Astrocyte of the spinal cord (primary cell): ENCODE measurements around the gene CTTNBP2NL.

Experiments
- DNase-seq: peaks from one replicate; pipeline ENCODE4 v3.0.0; 2011; ENCODE audit warnings: low read depth, low spot score
- H3K4me3 ChIP-seq: 2 replicates; pipeline ENCODE4 v1.5.1; 2011; ENCODE audit warnings: low read depth, mild to moderate bottlenecking, low read length, moderate library complexity
- CTCF ChIP-seq: IDR thresholded peaks from 2 replicates; pipeline ENCODE4 v1.5.1; 2012; ENCODE audit warnings: low read depth, mild to moderate bottlenecking, low read length, inconsistent platforms
- in situ Hi-C: cut with HindIII; loops from 2 replicates; pipeline ENCODE4 v1.10.0; 2017; ENCODE audit warnings: low sequenced_read_pairs

CTTNBP2NL gene

GRCh38 chr1:112504001-112504660 lies 108.1 kb downstream of the CTTNBP2NL start:
- TF ChIP-seq CTCF: no peak
- DNase-seq: no peak
- no peak overlapping the region for H3K4me3 ChIP-seq
- in situ Hi-C loops: no loop called here

- H3K4me3 ChIP-seq: no peak overlapping the region
- DNase-seq: no peak
- in situ Hi-C loops: no loop called here
- TF ChIP-seq CTCF: no peak
Measured at GRCh38 chr1:112504661-112505399, 108.8 kb downstream of the CTTNBP2NL start.

- no peak overlapping the region for H3K4me3 ChIP-seq
- in situ Hi-C loops: no loop called here
- DNase-seq: no peak
- no peak for TF ChIP-seq CTCF
Measured at GRCh38 chr1:112505400-112505785, 109.4 kb downstream of the CTTNBP2NL start.

GRCh38 chr1:112505878-112506277 lies 109.9 kb downstream of the CTTNBP2NL start:
- no peak for TF ChIP-seq CTCF
- H3K4me3 ChIP-seq: no peak overlapping the region
- in situ Hi-C loops: no loop called here
- no peak for DNase-seq

GRCh38 chr1:112506306-112506705 lies 110.3 kb downstream of the CTTNBP2NL start:
- TF ChIP-seq CTCF: no peak

GRCh38 chr1:112506731-112507130 lies 110.7 kb downstream of the CTTNBP2NL start:
- in situ Hi-C loops: no loop called here
- DNase-seq: no peak
- no peak overlapping the region for H3K4me3 ChIP-seq
- TF ChIP-seq CTCF: no peak

More at GRCh38 chr1:112506306-112506705, 110.3 kb downstream of the CTTNBP2NL start:
- in situ Hi-C loops: no loop called here
- no peak for DNase-seq
- no peak overlapping the region for H3K4me3 ChIP-seq
